Loucy (cell line): ENCODE results near the gene DMWD.

Source experiments
- H2AFZ ChIP-seq: fragments of 200-600 bp; sonication (generic); 2 replicates; pipeline ENCODE4 v1.6.0; 2016; ENCODE audit warnings: antibody characterized with exemption, mild to moderate bottlenecking, low read length, moderate library complexity
- H3F3A ChIP-seq: fragments of 200-600 bp; 2 replicates; pipeline ENCODE4 v1.6.0; 2016; ENCODE audit warnings: antibody characterized with exemption, low read depth, mild to moderate bottlenecking
- H3K27me3 ChIP-seq: fragments of 200-600 bp; sonication (generic); 2 replicates; pipeline ENCODE4 v1.6.1; 2014; ENCODE audit warnings: low read length, mild to moderate bottlenecking; ENCODE audit not compliant: insufficient read depth, poor library complexity, severe bottlenecking
- H3K36me3 ChIP-seq: fragments of 200-600 bp; sonication (generic); 2 replicates; pipeline ENCODE4 v1.6.1; 2016; ENCODE audit warnings: low read length; ENCODE audit not compliant: insufficient read depth
- H3K4me1 ChIP-seq: fragments of 200-600 bp; sonication (generic); 2 replicates; pipeline ENCODE4 v1.5.1; 2014; ENCODE audit warnings: low read length, mild to moderate bottlenecking; ENCODE audit not compliant: insufficient read depth, poor library complexity, severe bottlenecking
- H3K4me2 ChIP-seq: fragments of 200-600 bp; sonication (generic); 2 replicates; pipeline ENCODE4 v1.6.0; 2014; ENCODE audit warnings: antibody characterized with exemption, low read length, low read depth, mild to moderate bottlenecking; ENCODE audit not compliant: poor library complexity, severe bottlenecking
- H3K4me3 ChIP-seq: fragments of 200-600 bp; sonication (generic); 2 replicates; pipeline ENCODE4 v1.5.1; 2014; ENCODE audit warnings: low read length, mild to moderate bottlenecking, mixed read lengths; ENCODE audit not compliant: poor library complexity, severe bottlenecking
- H3K79me2 ChIP-seq: fragments of 200-600 bp; sonication (generic); 2 replicates; pipeline ENCODE4 v1.6.1; 2014; ENCODE audit warnings: low read length; ENCODE audit not compliant: insufficient read depth
- H3K9ac ChIP-seq: fragments of 200-600 bp; sonication (generic); 2 replicates; pipeline ENCODE4 v1.6.0; 2014; ENCODE audit warnings: mild to moderate bottlenecking, low read depth, low read length, moderate library complexity; ENCODE audit not compliant: poor library complexity, severe bottlenecking
- H3K9me2 ChIP-seq: fragments of 200-600 bp; sonication (generic); replicated peaks from 2 replicates; pipeline ENCODE4 v1.6.1; 2016; ENCODE audit warnings: low read depth, low read length, mixed read lengths
- H3K9me3 ChIP-seq: fragments of 200-600 bp; sonication (generic); 2 replicates; pipeline ENCODE4 v1.6.1; 2014; ENCODE audit warnings: mild to moderate bottlenecking, antibody characterized with exemption, low read length, low read depth; ENCODE audit not compliant: insufficient read depth
- H4K20me1 ChIP-seq: fragments of 200-600 bp; sonication (generic); 2 replicates; pipeline ENCODE4 v1.6.0; 2014; ENCODE audit warnings: antibody characterized with exemption, low read length, mild to moderate bottlenecking; ENCODE audit not compliant: insufficient read depth, poor library complexity, severe bottlenecking
- EZH2phosphoT487 ChIP-seq: fragments of 200-600 bp; IDR thresholded peaks from 2 replicates; pipeline ENCODE4 v1.6.1; 2018; ENCODE audit warnings: antibody characterized with exemption, mild to moderate bottlenecking, moderate library complexity, borderline replicate concordance
- TF ChIP-seq, protein P1 (sequence below): fragments of 200-600 bp; sonication (generic); conservative IDR thresholded peaks from 2 replicates; pipeline ENCODE4 v1.5.1; 2014; ENCODE audit warnings: mild to moderate bottlenecking, antibody characterized with exemption, low read length

DMWD gene

GRCh38 chr19:45757695-45758094 is 35.0 kb downstream of the DMWD start:
- no peaks in the 10 kb centered on the region for H3F3A ChIP-seq
- H3K79me2 ChIP-seq: no peaks in the 10 kb centered on the region
- H4K20me1 ChIP-seq: no peaks in the 10 kb centered on the region
- H3K9me2 ChIP-seq: no peaks in the 10 kb centered on the region
- TF ChIP-seq, protein P1, sequence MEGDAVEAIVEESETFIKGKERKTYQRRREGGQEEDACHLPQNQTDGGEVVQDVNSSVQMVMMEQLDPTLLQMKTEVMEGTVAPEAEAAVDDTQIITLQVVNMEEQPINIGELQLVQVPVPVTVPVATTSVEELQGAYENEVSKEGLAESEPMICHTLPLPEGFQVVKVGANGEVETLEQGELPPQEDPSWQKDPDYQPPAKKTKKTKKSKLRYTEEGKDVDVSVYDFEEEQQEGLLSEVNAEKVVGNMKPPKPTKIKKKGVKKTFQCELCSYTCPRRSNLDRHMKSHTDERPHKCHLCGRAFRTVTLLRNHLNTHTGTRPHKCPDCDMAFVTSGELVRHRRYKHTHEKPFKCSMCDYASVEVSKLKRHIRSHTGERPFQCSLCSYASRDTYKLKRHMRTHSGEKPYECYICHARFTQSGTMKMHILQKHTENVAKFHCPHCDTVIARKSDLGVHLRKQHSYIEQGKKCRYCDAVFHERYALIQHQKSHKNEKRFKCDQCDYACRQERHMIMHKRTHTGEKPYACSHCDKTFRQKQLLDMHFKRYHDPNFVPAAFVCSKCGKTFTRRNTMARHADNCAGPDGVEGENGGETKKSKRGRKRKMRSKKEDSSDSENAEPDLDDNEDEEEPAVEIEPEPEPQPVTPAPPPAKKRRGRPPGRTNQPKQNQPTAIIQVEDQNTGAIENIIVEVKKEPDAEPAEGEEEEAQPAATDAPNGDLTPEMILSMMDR: no peak
- no peak for TF ChIP-seq EZH2phosphoT487
- no peak overlapping the region for H3K4me3 ChIP-seq
- no peaks in the 10 kb centered on the region for H3K36me3 ChIP-seq
- H3K9me3 ChIP-seq: no peaks in the 10 kb centered on the region
- no peak overlapping the region for H3K9ac ChIP-seq
- no peaks in the 10 kb centered on the region for H3K4me1 ChIP-seq
- H2AFZ ChIP-seq: no peak overlapping the region
- H3K4me2 ChIP-seq: no peak overlapping the region
- no peaks in the 10 kb centered on the region for H3K27me3 ChIP-seq

DNA sequence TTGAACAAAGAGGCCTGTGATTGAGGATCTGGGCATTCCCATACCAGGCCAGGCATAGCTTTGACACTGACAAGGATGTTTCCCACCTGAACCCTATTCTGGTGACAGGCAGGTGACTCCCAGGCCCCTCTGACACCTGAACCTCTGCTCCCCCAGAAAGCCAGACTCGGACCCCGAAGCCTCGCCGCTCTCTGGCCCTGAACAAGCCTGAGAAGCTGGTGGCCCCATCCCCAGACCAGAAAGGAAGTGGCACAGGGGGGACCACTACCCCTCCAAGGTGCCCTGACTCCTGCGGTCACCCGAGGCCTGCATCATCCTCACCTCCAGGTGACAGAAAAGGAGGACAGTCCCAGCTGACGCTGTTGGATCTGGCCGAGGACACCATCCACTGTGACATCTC is 38.3 kb downstream of the DMWD start:
- H3K4me1 ChIP-seq: no peaks in the 10 kb centered on the region
- no peaks in the 10 kb centered on the region for H3K9me3 ChIP-seq
- no peak overlapping the region; the same call in 1 of the 2 replicates for H2AFZ ChIP-seq
- no peak overlapping the region for H3K4me3 ChIP-seq
- H3K79me2 ChIP-seq: no peaks in the 10 kb centered on the region
- H3K36me3 ChIP-seq: no peaks in the 10 kb centered on the region
- no peaks in the 10 kb centered on the region for H4K20me1 ChIP-seq
- no peaks in the 10 kb centered on the region for H3K27me3 ChIP-seq
- H3F3A ChIP-seq: no peaks in the 10 kb centered on the region
- H3K9me2 ChIP-seq: no peaks in the 10 kb centered on the region
- TF ChIP-seq, protein P1: no peak
- no peak for TF ChIP-seq EZH2phosphoT487
- no peak overlapping the region for H3K4me2 ChIP-seq
- H3K9ac ChIP-seq: no peak overlapping the region

GRCh38 chr19:45753548-45753947 is 39.1 kb downstream of the DMWD start:
- H3K36me3 ChIP-seq: no peaks in the 10 kb centered on the region
- H3K79me2 ChIP-seq: no peaks in the 10 kb centered on the region
- no peaks in the 10 kb centered on the region for H3K9me2 ChIP-seq
- H3K27me3 ChIP-seq: no peaks in the 10 kb centered on the region
- TF ChIP-seq, protein P1: no peak
- TF ChIP-seq EZH2phosphoT487: no peak
- H3K4me1 ChIP-seq: no peaks in the 10 kb centered on the region
- H3K9me3 ChIP-seq: no peaks in the 10 kb centered on the region
- H3K9ac ChIP-seq: no peak overlapping the region
- no peak overlapping the region for H3K4me3 ChIP-seq
- no peak overlapping the region for H3K4me2 ChIP-seq
- H3F3A ChIP-seq: no peaks in the 10 kb centered on the region
- no peaks in the 10 kb centered on the region for H4K20me1 ChIP-seq
- H2AFZ ChIP-seq: no peak overlapping the region
